HEK293T (cell line): ENCODE data around the gene LRP1B.

Experiments used
- ARNT ChIP-seq: fragments of 450-650 bp; IDR thresholded peaks from 2 replicates; pipeline ENCODE4 v1.6.1; 2017; ENCODE audit warnings: mild to moderate bottlenecking
- BHLHE40 ChIP-seq: fragments of 450-650 bp; IDR thresholded peaks from 2 replicates; pipeline ENCODE4 v1.6.1; 2016; ENCODE audit warnings: mild to moderate bottlenecking, moderate library complexity, borderline replicate concordance
- CTBP1 ChIP-seq: fragments of 450-650 bp; IDR thresholded peaks from 2 replicates; pipeline ENCODE4 v1.6.1; 2016; ENCODE audit warnings: borderline replicate concordance
- ELF4 ChIP-seq: fragments of 450-650 bp; IDR thresholded peaks from 2 replicates; pipeline ENCODE4 v1.6.1; 2017; ENCODE audit warnings: antibody characterized with exemption
- FOXA1 ChIP-seq: fragments of 450-650 bp; IDR thresholded peaks from 2 replicates; pipeline ENCODE4 v1.6.1; 2016; ENCODE audit warnings: mild to moderate bottlenecking
- FOXK2 ChIP-seq: fragments of 450-650 bp; IDR thresholded peaks from 2 replicates; pipeline ENCODE4 v1.6.1; 2016; ENCODE audit warnings: mild to moderate bottlenecking
- FOXM1 ChIP-seq: fragments of 450-650 bp; IDR thresholded peaks from 2 replicates; pipeline ENCODE4 v1.6.1; 2017; ENCODE audit warnings: mild to moderate bottlenecking, borderline replicate concordance
- HDGF ChIP-seq: fragments of 450-650 bp; IDR thresholded peaks from 2 replicates; pipeline ENCODE4 v1.6.1; 2017; ENCODE audit warnings: antibody characterized with exemption, borderline replicate concordance
- NFRKB ChIP-seq: fragments of 450-650 bp; IDR thresholded peaks from 2 replicates; pipeline ENCODE4 v1.6.1; 2016; ENCODE audit warnings: mild to moderate bottlenecking, moderate library complexity
- PKNOX1 ChIP-seq: fragments of 450-650 bp; IDR thresholded peaks from 2 replicates; pipeline ENCODE4 v1.6.1; 2016
- SP1 ChIP-seq: fragments of 450-650 bp; IDR thresholded peaks from 2 replicates; pipeline ENCODE4 v1.6.1; 2017
- SUZ12 ChIP-seq: fragments of 450-650 bp; IDR thresholded peaks from 2 replicates; pipeline ENCODE4 v1.6.1; 2016; ENCODE audit warnings: mild to moderate bottlenecking
- TARDBP ChIP-seq: fragments of 450-650 bp; IDR thresholded peaks from 2 replicates; pipeline ENCODE4 v1.6.1; 2016
- ZNF384 ChIP-seq: fragments of 450-650 bp; IDR thresholded peaks from 2 replicates; pipeline ENCODE4 v1.6.1; 2016

GRCh38 chr2:140804700-140805260, 1326.0 kb downstream of the LRP1B start:
- TF ChIP-seq SP1 (no peak), PKNOX1 (no peak), CTBP1 (no peak), ZNF384 (no peak), ELF4 (no peak), SUZ12 (no peak), TARDBP (no peak), FOXK2 (no peak), ARNT (no peak), BHLHE40 (no peak), FOXM1 (no peak), NFRKB (no peak), HDGF (no peak), FOXA1 (no peak)
